Cerebellar nuclear complex (tissue), 1 donor: ENCODE data around the gene DEPP1.
A peak's percentile ranks its signal among the peaks of the same experiment; 100 is the strongest.

Experiments used
- DNase-seq, 2 experiments: peaks; one replicate each; lab custom pipeline; 2025; lab: John Stamatoyannopoulos, UW

Gene DEPP1

GRCh38 chr10:44968091-44968490 lies 10.5 kb downstream of the DEPP1 start:
- DNase-seq: no peak

- no peak for DNase-seq
Observed at GRCh38 chr10:44967616-44968015, 11.0 kb downstream of the DEPP1 start.

DNA sequence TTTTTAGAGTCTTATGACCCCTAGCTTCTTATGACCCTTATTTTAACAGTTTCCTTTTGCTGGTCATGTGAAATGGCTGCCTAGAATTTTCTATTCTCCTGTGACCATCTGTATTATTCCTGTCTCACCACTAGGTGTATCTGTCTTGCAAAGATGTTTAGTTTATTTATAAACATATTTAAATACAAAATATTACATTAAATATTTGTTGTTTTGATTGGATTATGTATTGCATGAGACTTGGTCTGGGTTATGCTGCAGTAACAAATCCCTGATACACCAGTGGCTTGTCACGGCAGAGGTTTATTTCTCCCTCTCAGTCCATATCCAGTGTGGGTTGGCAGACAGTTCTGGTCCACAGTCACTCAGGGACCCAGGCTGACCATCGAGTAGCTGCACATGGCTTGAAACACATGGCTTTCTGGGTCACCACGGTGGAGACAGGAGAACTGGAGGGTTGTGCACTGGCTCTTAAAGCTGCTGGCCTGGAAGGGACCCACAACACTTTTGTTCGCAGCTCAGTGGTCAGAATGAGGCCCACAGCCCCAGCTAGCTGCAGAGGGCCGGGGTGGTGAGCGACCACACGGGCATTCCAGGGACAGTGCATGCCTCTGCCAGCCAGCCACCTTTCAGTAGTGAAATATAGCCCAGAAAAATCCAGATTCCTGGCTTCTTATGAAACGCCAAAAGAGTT lies 11.6 kb downstream of the DEPP1 start:
- no peak for DNase-seq

- no peak for DNase-seq
Observed at GRCh38 chr10:44966129-44966815, 12.3 kb downstream of the DEPP1 start.

- DNase-seq: no peak
Observed at GRCh38 chr10:44965651-44966097, 12.9 kb downstream of the DEPP1 start.

GRCh38 chr10:44965104-44965503 lies 13.5 kb downstream of the DEPP1 start:
- no peak for DNase-seq

DNA sequence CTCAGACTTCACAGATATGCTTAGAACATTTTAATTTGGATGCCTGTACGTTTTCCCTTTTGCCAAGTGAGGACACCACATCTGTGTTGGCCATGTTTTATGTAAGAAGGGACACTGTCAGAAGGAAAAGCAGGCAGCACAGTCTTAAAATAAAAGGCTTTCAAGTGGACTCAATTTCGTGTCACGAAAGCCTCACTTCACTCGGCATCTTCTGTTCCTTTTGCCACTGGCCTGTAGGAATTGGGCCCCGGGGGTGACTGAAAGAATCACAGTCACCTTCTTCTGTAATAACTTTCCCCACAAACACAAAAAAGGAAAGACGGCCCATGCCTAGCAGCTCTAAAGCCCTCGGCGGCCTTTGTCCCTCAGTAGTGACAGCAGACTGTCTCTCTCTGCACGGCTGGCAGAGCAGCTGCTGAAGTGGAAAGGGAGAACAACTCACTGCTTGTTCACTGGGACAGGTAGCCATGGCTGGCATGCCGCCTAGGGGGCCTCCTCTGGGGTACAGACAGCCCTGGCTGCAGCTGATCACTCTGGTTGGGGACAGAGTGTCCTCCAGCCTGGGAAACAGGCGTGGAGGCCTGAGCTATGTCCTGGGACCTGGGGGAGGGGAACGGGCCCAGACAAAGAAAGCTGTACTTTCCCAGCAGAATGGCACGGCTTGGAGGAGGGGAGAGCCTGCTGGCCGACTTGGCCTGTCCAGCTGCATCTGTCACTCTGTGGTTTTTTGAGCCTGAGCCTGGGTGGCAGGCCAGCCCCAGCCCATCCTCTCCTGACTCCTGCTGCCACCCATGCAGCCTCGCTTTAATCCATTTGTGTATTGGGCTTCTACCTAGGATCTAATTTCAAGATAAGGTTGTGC lies 14.6 kb downstream of the DEPP1 start:
- DNase-seq: peak in 1 of 2 experiments; percentile 69

DNA sequence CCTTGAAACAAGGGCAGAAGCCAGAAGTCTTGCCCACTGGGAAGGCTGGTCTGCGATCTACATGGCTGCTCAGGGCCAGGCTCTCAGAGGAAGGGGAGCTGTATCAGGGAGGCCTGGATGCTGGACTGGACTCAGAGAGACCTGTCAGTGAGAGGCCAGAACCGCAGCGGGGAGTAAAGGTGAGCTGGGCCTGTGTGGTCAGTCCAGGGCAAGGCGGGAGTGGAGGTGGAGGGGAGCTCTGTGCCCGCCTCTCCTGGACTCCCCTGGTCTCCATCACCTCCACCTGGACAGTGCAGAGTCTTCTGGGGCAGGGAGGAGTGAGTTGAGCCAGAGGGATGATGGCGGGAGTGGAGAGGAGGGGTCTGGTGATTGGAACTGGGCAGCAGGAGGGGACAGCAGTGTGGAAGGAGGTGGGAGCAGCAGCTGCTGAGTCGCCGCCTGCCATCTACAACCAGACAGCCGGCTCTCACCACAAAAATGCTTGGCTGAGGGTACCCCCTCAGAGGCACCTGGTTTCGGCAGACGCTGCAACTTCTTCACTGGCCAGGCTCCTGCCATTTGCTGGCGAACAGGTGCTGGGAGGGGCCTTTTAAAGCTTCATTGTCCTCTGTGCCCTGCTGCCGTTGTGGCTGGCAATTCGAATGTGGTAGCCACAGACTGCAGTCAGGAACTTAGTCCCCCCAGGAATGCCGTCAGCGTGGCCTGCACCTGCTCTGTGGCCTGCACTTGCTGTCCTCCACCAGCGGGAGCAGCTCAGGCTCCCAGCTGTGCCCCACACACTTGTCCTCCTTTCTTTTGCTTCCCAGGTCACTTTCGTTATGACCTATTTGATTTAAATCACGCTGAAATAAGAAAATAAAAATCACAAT lies 15.5 kb downstream of the DEPP1 start:
- DNase-seq: no peak

DNA sequence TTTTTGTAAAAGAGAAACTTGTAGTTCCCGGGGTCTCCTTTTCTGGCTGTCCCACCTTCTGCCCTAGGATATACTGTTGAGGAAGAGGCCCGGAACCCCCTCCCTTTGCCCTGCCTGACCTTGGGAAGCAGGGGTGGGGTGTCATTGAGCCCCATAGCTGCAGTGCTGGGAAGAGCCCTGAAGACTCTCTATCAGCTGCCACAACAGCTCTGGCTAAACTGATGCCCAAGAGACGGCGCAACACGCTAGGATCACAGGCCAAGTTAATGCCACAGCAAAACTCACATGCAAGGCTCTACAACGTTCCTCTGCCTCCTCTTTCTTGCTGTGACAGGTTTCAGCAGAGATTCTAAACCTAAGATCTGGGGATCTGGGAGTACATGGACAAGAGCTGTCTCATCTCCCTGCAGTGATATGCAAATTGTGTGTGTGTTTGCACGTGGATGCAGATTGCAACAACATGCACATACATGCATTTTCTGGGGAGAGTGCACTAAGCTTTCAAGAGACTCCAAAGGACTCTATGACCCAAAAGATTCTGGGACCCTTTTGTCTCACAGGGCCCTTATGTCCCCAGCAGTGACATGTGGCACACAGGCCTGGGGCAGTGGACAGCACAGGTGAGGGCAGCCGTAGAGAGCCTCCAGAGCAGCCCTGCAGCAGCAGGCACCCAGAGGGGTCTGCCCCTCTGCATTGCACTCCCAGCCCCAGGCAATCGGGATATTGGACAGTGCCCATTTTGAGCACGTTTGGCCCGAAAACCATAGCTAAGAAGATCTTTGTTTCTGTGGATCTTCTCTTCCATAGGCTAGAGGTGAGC lies 16.5 kb downstream of the DEPP1 start:
- no peak for DNase-seq

DNA sequence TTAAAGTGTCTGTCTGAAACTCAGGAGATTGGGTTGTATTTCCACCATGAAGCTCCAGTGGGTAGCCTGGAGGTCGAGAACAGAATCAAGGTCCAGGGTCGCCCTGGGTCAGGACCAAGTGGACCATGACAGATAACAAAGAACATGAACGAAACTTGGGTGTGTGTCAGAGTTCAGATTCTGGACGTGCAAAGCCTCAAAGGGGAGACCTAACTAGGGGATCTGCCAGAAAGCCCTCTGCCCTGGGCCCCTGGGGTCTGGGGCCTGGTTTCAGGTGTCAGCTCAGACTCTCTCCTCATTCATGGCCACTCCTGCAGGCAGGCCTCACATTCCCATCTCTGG lies 17.4 kb downstream of the DEPP1 start:
- no peak for DNase-seq

DNA sequence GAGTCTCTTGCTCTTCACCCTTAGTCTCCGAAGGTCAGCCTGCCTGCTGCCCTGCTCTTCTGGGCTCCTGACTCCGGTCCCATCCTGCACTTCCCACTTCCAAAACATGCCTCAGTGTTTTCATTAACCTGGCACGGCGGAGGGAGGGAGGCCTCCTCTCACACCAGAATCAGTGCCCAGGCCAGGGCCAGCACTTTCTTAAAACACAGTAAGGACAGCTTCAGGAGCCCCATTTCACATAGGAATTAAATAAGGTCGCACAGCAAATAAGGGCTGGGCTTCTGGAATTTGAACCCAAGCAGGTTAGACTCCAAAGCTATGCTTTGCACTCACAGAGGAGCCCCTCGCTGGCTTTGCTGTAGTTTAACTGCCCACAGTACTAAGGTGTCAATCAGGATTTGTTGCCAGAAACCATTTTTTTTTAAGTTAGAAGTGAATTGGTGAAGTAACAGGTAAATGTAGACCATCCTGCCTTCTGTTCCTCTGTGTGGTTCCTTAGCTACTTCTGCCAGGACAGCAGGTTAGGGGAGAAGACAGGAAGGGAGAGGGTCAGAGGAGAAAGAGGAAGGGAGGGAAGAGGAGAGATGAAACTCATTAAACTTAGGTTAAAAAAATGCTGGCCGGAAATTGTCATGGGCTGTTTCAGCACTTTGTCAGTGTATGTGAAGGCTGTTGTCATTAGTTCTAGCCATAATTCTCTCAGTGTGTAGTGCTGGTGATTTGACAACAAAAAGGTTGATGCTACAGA lies 18.0 kb downstream of the DEPP1 start:
- no peak for DNase-seq

GRCh38 chr10:44960088-44960460 lies 18.5 kb downstream of the DEPP1 start:
- DNase-seq: no peak

- peak; percentile 53 to 78 for DNase-seq
Observed at GRCh38 chr10:44959247-44960087, 19.1 kb downstream of the DEPP1 start, which contains the start of gene RASSF4. TSS of gene RASSF4 (plus strand) at chr10:44959802. CDS start at chr10:44970203, 10,401 bp downstream.

DNA sequence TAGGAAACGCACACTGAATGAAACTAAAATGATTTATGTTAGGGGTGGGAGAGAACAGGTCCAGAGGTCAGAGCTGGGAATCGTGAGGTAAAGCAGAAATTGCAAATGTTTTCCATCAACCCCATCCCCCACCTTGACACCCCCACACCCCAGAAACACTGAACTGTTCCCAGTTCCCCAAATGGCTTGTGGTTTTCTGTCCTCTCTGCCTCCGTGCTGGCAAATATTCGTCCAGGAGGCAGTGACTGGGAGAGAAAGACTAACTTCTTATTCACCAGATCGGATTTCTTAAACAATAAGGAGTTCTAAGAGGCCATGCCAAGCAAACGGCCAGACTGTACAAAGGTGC lies 19.7 kb downstream of the DEPP1 start:
- DNase-seq: no peak

- no peak for DNase-seq
Observed at GRCh38 chr10:44958196-44958897, 20.3 kb downstream of the DEPP1 start.

DNA sequence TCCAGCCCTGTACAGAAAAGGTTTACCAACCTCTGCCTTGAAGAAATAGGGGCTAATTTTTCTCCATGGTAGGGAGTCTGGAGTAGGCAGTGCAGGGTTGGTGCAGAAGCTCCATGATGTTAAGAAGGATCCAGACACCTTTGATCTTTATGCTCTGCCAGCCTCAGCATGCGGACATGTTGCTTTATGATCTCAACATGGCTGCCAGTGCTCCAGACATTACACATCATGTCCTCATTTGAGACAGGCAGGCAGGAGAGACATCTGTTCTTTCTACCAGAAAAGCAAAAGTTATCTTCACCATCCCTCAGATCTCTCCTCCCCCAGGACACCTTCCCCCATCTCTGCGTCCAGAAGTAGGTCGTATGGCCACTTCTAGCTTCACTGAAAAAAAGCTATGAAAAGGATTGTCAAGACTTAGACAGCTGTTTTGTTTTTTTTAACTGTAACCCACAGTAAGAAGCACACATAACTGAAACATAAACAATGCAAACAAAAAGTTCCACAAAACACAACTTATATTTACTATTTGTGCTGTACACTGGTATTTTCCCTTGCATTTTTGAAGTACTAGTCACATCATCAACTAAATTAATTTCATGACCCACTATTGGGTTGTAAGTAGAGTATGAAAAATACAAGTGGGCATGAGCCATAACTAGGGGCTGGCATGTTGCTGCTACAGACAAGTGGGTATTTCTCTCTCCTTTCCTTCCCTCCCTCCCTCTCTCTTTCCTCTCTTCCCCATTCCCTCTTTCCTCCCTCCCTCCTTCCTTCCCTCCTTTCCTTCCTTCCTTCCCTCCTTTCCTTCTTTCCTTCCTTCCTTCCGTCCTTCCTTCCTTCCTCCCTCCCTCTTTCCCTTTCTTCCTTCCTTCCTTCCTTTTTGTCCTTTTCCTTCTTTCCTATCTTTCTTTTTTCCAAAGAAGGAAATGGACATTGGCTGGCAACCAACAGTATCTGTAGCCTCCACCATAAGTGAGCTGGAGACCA lies 21.6 kb downstream of the DEPP1 start:
- DNase-seq: no peak

DNA sequence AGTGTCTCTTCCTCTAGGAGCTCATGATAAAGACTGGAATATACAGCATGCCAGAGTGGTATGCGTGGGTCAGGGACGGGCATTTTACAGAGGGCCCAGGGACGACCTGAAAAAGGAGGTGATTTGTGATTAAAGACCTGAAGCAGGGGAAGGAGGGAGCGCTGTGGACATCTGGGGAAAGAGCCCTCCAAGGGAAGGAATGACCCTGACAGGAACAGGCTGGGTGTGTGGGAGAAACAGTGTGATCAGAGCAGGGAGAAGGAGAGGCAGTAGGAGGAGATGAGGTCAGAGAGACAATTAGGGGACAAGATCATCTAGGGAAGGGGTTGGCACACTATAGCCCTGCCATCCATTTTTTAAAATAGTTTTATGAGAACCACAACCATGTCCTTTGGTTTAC lies 22.4 kb downstream of the DEPP1 start:
- no peak for DNase-seq
